HepG2 (cell line): ENCODE data around the gene E2F8. TPM values are rescaled to one million over a fixed set of nuclear protein-coding genes. Genes with fewer than 3 reads are reported as not detected.

Experiments
- ATAC-seq: fragments of 200-7000 bp; cut with Tn5 transposase; 3 replicates; pipeline ENCODE4 v1.9.1; 2020; ENCODE audit warnings: mild to moderate bottlenecking, moderate library complexity
- BruUV-seq: library from RNA; stranded (reverse); fragments of 400-500 nt; replicated peaks from 2 replicates; lab custom pipeline; 2021; lab: Mats Ljungman, UMichigan
- CTCF ChIA-PET: fragments of 300-600 bp; formaldehyde crosslinking; extraction: SDS; loops from one replicate; lab custom pipeline; 2021; ENCODE audit warnings: low total read pairs, inconsistent platforms, low intra/inter-chr PET ratio; lab: Yijun Ruan, JAX
- POLR2A ChIA-PET: fragments of 350-600 bp; sonication (Branson Sonifier 250); formaldehyde crosslinking; loops from one replicate; lab custom pipeline; 2020; ENCODE audit warnings: antibody characterized with exemption, inconsistent platforms; lab: Yijun Ruan, JAX
- DNase-seq: peaks from one replicate; pipeline ENCODE4 v3.0.0-alpha.2; 2015; ENCODE audit warnings: low spot score
- FAIRE-seq: peaks from 3 replicates; lab custom pipeline; 2011; peaks lifted over from hg19 to GRCh38; lab: Jason Lieb, UNC
- H2AFZ ChIP-seq: one replicate; pipeline ENCODE4 v1.6.1; 2011; ENCODE audit warnings: low read length, inconsistent platforms
- H3K27ac ChIP-seq: fragments of 300-600 bp; 3 replicates; pipeline ENCODE4 v1.8.0; 2011; ENCODE audit warnings: mixed run types, mild to moderate bottlenecking, mixed read lengths, low read length, inconsistent platforms; ENCODE audit not compliant: insufficient read depth; ENCODE audit errors: extremely low read length
- H3K27me3 ChIP-seq, 2 experiments: fragments of 200-600 bp in 1 of 2; 2 replicates in 1 of 2; 3 replicates in 1 of 2; pipeline versions ENCODE4 v1.6.0 to v1.8.0; 2011; ENCODE audit warnings: low read length in 2 of 2, mild to moderate bottlenecking in 2 of 2, moderate library complexity in 2 of 2, inconsistent platforms in 1 of 2; ENCODE audit not compliant: insufficient read depth in 2 of 2, control insufficient read depth in 1 of 2
- H3K36me3 ChIP-seq, 2 experiments: fragments of 200-600 bp in 1 of 2; replicated peaks in 1 of 2; 2 replicates in 1 of 2; 3 replicates in 1 of 2; pipeline versions ENCODE4 v1.5.1 to v1.8.0; 2011; ENCODE audit warnings: low read length in 2 of 2, inconsistent platforms in 1 of 2; ENCODE audit not compliant: insufficient read depth in 2 of 2, control insufficient read depth in 1 of 2
- H3K4me1 ChIP-seq: 2 replicates; pipeline ENCODE4 v1.5.1; 2012; ENCODE audit warnings: low read length, inconsistent platforms; ENCODE audit not compliant: insufficient read depth
- H3K4me2 ChIP-seq: 2 replicates; pipeline ENCODE4 v1.6.0; 2011; ENCODE audit warnings: low read depth, low read length, inconsistent platforms
- H3K4me3 ChIP-seq, 3 experiments: fragments of 200-600 bp in 1 of 3; sonication (generic), shearing (Covaris generic) in 1 of 3; replicated peaks in 1 of 3; 2 replicates each; pipeline ENCODE4 v1.5.1; 2011 to 2016; ENCODE audit warnings: low read length in 3 of 3, inconsistent platforms in 2 of 3, low read depth in 2 of 3, mild to moderate bottlenecking in 2 of 3, control low read depth in 1 of 3, mixed read lengths in 1 of 3; ENCODE audit not compliant: insufficient read depth in 1 of 3
- H3K79me2 ChIP-seq: one replicate; pipeline ENCODE4 v1.6.1; 2011; ENCODE audit warnings: low read length, inconsistent platforms; ENCODE audit not compliant: insufficient read depth
- H3K9ac ChIP-seq: 2 replicates; pipeline ENCODE4 v1.6.0; 2011; ENCODE audit warnings: mild to moderate bottlenecking, low read depth, low read length, inconsistent platforms; ENCODE audit not compliant: insufficient read depth
- H3K9me3 ChIP-seq: 2 replicates; pipeline ENCODE4 v1.5.1; 2012; ENCODE audit warnings: mild to moderate bottlenecking, low read length
- H4K20me1 ChIP-seq: 2 replicates; pipeline ENCODE4 v1.6.0; 2011; ENCODE audit warnings: inconsistent platforms, mild to moderate bottlenecking, low read length, moderate library complexity; ENCODE audit not compliant: insufficient read depth
- MAFF ChIP-seq: IDR thresholded peaks from 2 replicates; pipeline ENCODE4 v1.6.1; 2011; ENCODE audit warnings: low read depth, low read length, improper control_type of control experiment
- MAFK ChIP-seq, 2 experiments: IDR thresholded peaks in 1 of 2; conservative IDR thresholded peaks in 1 of 2; 2 replicates each; pipeline ENCODE4 v1.6.1; 2011; ENCODE audit warnings: improper control_type of control experiment in 2 of 2, low read length in 2 of 2
- ZNF589 ChIP-seq: sonication (generic); formaldehyde crosslinking; conservative IDR thresholded peaks from 2 replicates; pipeline ENCODE4 v1.8.0; 2022; ENCODE audit warnings: mild to moderate bottlenecking, moderate library complexity, missing genetic modification reagents
- WGBS: methylation state at CpG from one replicate; pipeline ENCODE4 v1.1.6; 2017; ENCODE audit warnings: low lambda C conversion rate; 5-methylcytosine and 5-hydroxymethylcytosine counted together
- in situ Hi-C: cut with HindIII; loops from 2 replicates; pipeline ENCODE4 v1.10.0; 2017; ENCODE audit warnings: low pct_unique_long_range_greater_than_20kb; ENCODE audit not compliant: extremely low pct_ligation_motif_present
- intact Hi-C: fragments of 100-400 bp; cut with micrococcal nuclease; formaldehyde crosslinking; loops from one replicate; pipeline ENCODE4 v1.10.0; 2022; ENCODE audit not compliant: unreplicated experiment
- polyA plus RNA-seq, 8 experiments: library from polyadenylated mRNA; depleted of rRNA in 3 of 8; stranded (reverse) in 7 of 8; unstranded in 1 of 8; fragments of >200 nt; fragmentation: Illumina TruSeq in 4 of 8; extraction: Trizol in 4 of 8; gene quantifications; 2 replicates each; pipeline versions ENCODE4 v1.2.1 to v1.2.3, GENCODE V29; 2011 to 2016; ENCODE audit warnings: low read depth in 4 of 8, missing spikeins in 1 of 8, mixed read lengths in 1 of 8; ENCODE audit not compliant: insufficient read depth in 1 of 8
- total RNA-seq, 5 experiments: library from RNA; depleted of rRNA; stranded (reverse); fragments of >200 nt; fragmentation: Illumina TruSeq; extraction: Trizol; gene quantifications; 2 replicates each; pipeline ENCODE4 v1.2.3, GENCODE V29; 2016; ENCODE audit warnings: low read depth in 1 of 5
- TF ChIP-seq, protein P1 (sequence below): sonication (generic); formaldehyde crosslinking; IDR thresholded peaks from 2 replicates; pipeline ENCODE4 v1.5.0; 2020; ENCODE audit warnings: mild to moderate bottlenecking, missing genetic modification reagents
- TF ChIP-seq, protein P2 (sequence below): sonication (generic); formaldehyde crosslinking; IDR thresholded peaks from 2 replicates; pipeline ENCODE4 v1.4.0; 2020; ENCODE audit warnings: missing genetic modification reagents, borderline replicate concordance
- TF ChIP-seq, protein P3 (sequence below): sonication (generic); formaldehyde crosslinking; IDR thresholded peaks from 2 replicates; pipeline ENCODE4 v1.5.1; 2020; ENCODE audit warnings: mild to moderate bottlenecking, moderate library complexity, missing genetic modification reagents

The E2F8 gene
- total and polyA plus RNA-seq, 2 of the 13 experiments (the other 11 are each of a cell fraction or from before 2014, with no cell fraction given) = 3.3 to 8.9 TPM

DNA sequence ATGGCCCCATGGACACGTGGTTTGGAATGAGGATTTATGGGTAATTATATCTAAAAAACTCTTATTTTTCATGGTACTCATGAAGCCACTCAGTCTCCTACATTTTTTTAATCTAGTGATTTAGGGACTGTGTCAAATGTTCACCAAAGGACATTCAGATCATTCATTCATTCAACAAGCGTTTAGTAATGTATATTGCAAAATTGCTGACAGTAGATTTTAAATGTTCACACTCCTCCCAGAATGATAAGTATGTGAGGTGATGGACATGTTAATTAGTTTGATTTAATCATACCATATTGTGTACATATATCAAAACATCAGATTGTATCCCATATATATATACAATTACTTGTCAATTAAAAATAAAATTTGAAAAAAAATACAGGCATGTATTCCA is 40.8 kb upstream of the E2F8 start:
- no peaks in the 10 kb centered on the region for H3K4me1 ChIP-seq
- intact Hi-C loops (no loop called here), in situ Hi-C loops (no loop called here)
- ChIA-PET POLR2A (no interaction called here), CTCF (no interaction called here)
- H3K27ac ChIP-seq = no peak overlapping the region
- 37% methylated on average over 2 of the region's 2 CpGs for WGBS
- H3K27me3 ChIP-seq = peaks cover 0 to 3% of the 10 kb centered on the region in 2 experiments; a peak in 2 of 5 replicates
- H3K79me2 ChIP-seq = no peaks in the 10 kb centered on the region
- DNase-seq (no peak), FAIRE-seq (no peak), ATAC-seq (no peak)
- no peak overlapping the region for H3K9ac ChIP-seq
- TF ChIP-seq, protein P1, sequence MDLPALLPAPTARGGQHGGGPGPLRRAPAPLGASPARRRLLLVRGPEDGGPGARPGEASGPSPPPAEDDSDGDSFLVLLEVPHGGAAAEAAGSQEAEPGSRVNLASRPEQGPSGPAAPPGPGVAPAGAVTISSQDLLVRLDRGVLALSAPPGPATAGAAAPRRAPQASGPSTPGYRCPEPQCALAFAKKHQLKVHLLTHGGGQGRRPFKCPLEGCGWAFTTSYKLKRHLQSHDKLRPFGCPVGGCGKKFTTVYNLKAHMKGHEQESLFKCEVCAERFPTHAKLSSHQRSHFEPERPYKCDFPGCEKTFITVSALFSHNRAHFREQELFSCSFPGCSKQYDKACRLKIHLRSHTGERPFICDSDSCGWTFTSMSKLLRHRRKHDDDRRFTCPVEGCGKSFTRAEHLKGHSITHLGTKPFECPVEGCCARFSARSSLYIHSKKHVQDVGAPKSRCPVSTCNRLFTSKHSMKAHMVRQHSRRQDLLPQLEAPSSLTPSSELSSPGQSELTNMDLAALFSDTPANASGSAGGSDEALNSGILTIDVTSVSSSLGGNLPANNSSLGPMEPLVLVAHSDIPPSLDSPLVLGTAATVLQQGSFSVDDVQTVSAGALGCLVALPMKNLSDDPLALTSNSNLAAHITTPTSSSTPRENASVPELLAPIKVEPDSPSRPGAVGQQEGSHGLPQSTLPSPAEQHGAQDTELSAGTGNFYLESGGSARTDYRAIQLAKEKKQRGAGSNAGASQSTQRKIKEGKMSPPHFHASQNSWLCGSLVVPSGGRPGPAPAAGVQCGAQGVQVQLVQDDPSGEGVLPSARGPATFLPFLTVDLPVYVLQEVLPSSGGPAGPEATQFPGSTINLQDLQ (CRISPR knock-in tag) = no peak
- TF ChIP-seq ZNF589 (CRISPR knock-in tag) (no peak), MAFK (conservative IDR thresholded peaks at IDR 0.05 in 1 of 2, IDR thresholded peaks at IDR 0.05 in 1 of 2; ENCODE audit: low read length in 2 of 2) (peak; percentile 29 to 63; a peak in 3 of 4 replicates), MAFF (peak; percentile 43; the same call in 1 of the 2 replicates)
- TF ChIP-seq, protein P2, sequence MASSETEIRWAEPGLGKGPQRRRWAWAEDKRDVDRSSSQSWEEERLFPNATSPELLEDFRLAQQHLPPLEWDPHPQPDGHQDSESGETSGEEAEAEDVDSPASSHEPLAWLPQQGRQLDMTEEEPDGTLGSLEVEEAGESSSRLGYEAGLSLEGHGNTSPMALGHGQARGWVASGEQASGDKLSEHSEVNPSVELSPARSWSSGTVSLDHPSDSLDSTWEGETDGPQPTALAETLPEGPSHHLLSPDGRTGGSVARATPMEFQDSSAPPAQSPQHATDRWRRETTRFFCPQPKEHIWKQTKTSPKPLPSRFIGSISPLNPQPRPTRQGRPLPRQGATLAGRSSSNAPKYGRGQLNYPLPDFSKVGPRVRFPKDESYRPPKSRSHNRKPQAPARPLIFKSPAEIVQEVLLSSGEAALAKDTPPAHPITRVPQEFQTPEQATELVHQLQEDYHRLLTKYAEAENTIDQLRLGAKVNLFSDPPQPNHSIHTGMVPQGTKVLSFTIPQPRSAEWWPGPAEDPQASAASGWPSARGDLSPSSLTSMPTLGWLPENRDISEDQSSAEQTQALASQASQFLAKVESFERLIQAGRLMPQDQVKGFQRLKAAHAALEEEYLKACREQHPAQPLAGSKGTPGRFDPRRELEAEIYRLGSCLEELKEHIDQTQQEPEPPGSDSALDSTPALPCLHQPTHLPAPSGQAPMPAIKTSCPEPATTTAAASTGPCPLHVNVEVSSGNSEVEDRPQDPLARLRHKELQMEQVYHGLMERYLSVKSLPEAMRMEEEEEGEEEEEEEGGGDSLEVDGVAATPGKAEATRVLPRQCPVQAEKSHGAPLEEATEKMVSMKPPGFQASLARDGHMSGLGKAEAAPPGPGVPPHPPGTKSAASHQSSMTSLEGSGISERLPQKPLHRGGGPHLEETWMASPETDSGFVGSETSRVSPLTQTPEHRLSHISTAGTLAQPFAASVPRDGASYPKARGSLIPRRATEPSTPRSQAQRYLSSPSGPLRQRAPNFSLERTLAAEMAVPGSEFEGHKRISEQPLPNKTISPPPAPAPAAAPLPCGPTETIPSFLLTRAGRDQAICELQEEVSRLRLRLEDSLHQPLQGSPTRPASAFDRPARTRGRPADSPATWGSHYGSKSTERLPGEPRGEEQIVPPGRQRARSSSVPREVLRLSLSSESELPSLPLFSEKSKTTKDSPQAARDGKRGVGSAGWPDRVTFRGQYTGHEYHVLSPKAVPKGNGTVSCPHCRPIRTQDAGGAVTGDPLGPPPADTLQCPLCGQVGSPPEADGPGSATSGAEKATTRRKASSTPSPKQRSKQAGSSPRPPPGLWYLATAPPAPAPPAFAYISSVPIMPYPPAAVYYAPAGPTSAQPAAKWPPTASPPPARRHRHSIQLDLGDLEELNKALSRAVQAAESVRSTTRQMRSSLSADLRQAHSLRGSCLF = no peak
- TF ChIP-seq, protein P3, sequence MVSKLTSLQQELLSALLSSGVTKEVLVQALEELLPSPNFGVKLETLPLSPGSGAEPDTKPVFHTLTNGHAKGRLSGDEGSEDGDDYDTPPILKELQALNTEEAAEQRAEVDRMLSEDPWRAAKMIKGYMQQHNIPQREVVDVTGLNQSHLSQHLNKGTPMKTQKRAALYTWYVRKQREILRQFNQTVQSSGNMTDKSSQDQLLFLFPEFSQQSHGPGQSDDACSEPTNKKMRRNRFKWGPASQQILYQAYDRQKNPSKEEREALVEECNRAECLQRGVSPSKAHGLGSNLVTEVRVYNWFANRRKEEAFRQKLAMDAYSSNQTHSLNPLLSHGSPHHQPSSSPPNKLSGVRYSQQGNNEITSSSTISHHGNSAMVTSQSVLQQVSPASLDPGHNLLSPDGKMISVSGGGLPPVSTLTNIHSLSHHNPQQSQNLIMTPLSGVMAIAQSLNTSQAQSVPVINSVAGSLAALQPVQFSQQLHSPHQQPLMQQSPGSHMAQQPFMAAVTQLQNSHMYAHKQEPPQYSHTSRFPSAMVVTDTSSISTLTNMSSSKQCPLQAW (CRISPR knock-in tag) = no peak
- H3K36me3 ChIP-seq = no peaks in the 10 kb centered on the region
- BruUV-seq = no TSS peak
- no peak overlapping the region for H2AFZ ChIP-seq
- H3K9me3 ChIP-seq = no peaks in the 10 kb centered on the region
- H4K20me1 ChIP-seq = no peaks in the 10 kb centered on the region
- no peak overlapping the region for H3K4me3 ChIP-seq
- H3K4me2 ChIP-seq = no peak overlapping the region
